IMR-90 (cell line): ENCODE data around the gene TPM2. TPM values are rescaled to one million over a fixed set of nuclear protein-coding genes. Genes with fewer than 3 reads are reported as not detected.

Source experiments
- ATAC-seq: fragments of 200-7000 bp; cut with Tn5 transposase; 2 replicates; pipeline ENCODE4 v1.9.1; 2020; ENCODE audit warnings: low read depth, mild to moderate bottlenecking, moderate library complexity
- BruUV-seq: library from RNA; stranded (reverse); fragments of 400-500 nt; replicated peaks from 2 replicates; lab custom pipeline; 2021; lab: Mats Ljungman, UMichigan
- CTCF ChIA-PET: fragments of 300-600 bp; formaldehyde crosslinking; extraction: SDS; loops from one replicate; lab custom pipeline; 2021; ENCODE audit warnings: antibody characterized with exemption; lab: Yijun Ruan, JAX
- POLR2A ChIA-PET: fragments of 300-600 bp; sonication (Branson Sonifier 250); formaldehyde crosslinking; loops from one replicate; lab custom pipeline; 2022; ENCODE audit warnings: antibody characterized with exemption; ENCODE audit not compliant: unreplicated experiment; lab: Charles Lee
- DNase-seq: peaks from one replicate; pipeline ENCODE4 v3.0.0; 2013
- H2AFZ ChIP-seq: replicated peaks from 2 replicates; pipeline ENCODE3; 2013; ENCODE audit warnings: low read length, mild to moderate bottlenecking; ENCODE audit not compliant: poor library complexity
- H2AK5ac ChIP-seq: 2 replicates; pipeline ENCODE4 v1.6.1; 2013; ENCODE audit warnings: low read depth, low read length, inconsistent platforms
- H2AK9ac ChIP-seq: replicated peaks from 2 replicates; pipeline ENCODE3; 2013; ENCODE audit warnings: mild to moderate bottlenecking, low read depth, low read length, moderate library complexity; ENCODE audit not compliant: poor library complexity
- H2BK120ac ChIP-seq: 2 replicates; pipeline ENCODE4 v1.6.1; 2013; ENCODE audit warnings: low read depth, low read length, inconsistent platforms
- H2BK15ac ChIP-seq: 3 replicates; pipeline ENCODE4 v1.6.1; 2013; ENCODE audit warnings: low read depth, low read length, inconsistent platforms
- H2BK20ac ChIP-seq: 2 replicates; pipeline ENCODE4 v1.6.1; 2013; ENCODE audit warnings: low read depth, mild to moderate bottlenecking, inconsistent platforms, low read length, moderate library complexity
- H2BK5ac ChIP-seq: 2 replicates; pipeline ENCODE4 v1.6.1; 2013; ENCODE audit warnings: mild to moderate bottlenecking, low read depth, low read length, inconsistent platforms; ENCODE audit not compliant: poor library complexity, severe bottlenecking
- H3K14ac ChIP-seq: replicated peaks from 2 replicates; pipeline ENCODE4 v1.6.1; 2013; ENCODE audit warnings: low read depth, low read length, inconsistent platforms
- H3K18ac ChIP-seq: 2 replicates; pipeline ENCODE4 v1.6.1; 2013; ENCODE audit warnings: low read depth, low read length, control low read depth
- H3K23ac ChIP-seq: 2 replicates; pipeline ENCODE4 v1.6.1; 2013; ENCODE audit warnings: low read depth, low read length, inconsistent platforms
- H3K27ac ChIP-seq: 2 replicates; pipeline ENCODE4 v1.5.1; 2013; ENCODE audit warnings: mild to moderate bottlenecking, control low read depth, low read length; ENCODE audit not compliant: insufficient read depth
- H3K27me3 ChIP-seq: 2 replicates; pipeline ENCODE4 v1.6.1; 2013; ENCODE audit warnings: low read length; ENCODE audit not compliant: control insufficient read depth, insufficient read depth
- H3K36me3 ChIP-seq: 2 replicates; pipeline ENCODE4 v1.6.1; 2013; ENCODE audit warnings: low read length, mixed read lengths; ENCODE audit not compliant: control insufficient read depth, insufficient read depth
- H3K4ac ChIP-seq: 2 replicates; pipeline ENCODE4 v1.6.1; 2013; ENCODE audit warnings: low read depth, low read length, inconsistent platforms
- H3K4me1 ChIP-seq: 2 replicates; pipeline ENCODE4 v1.6.1; 2013; ENCODE audit warnings: low read length, mixed read lengths; ENCODE audit not compliant: control insufficient read depth, insufficient read depth
- H3K4me2 ChIP-seq: 2 replicates; pipeline ENCODE4 v1.6.1; 2013; ENCODE audit warnings: low read depth, mild to moderate bottlenecking, control low read depth, low read length, moderate library complexity
- H3K4me3 ChIP-seq: 2 replicates; pipeline ENCODE4 v1.5.1; 2013; ENCODE audit warnings: low read depth, mild to moderate bottlenecking, control low read depth, low read length, moderate library complexity; ENCODE audit not compliant: insufficient read depth
- H3K56ac ChIP-seq: 2 replicates; pipeline ENCODE4 v1.6.1; 2013; ENCODE audit warnings: low read length, inconsistent platforms; ENCODE audit not compliant: insufficient read depth; ENCODE audit errors: extremely low read depth
- H3K79me1 ChIP-seq, 2 experiments: 2 replicates each; pipeline ENCODE4 v1.6.1; 2013; ENCODE audit warnings: low read length in 2 of 2, inconsistent platforms in 1 of 2, low read depth in 1 of 2
- H3K9ac ChIP-seq: 2 replicates; pipeline ENCODE4 v1.6.1; 2013; ENCODE audit warnings: low read depth, low read length, control low read depth
- H3K9me1 ChIP-seq: 2 replicates; pipeline ENCODE4 v1.6.1; 2013; ENCODE audit warnings: low read length, inconsistent platforms; ENCODE audit not compliant: insufficient read depth
- H3K9me3 ChIP-seq: 2 replicates; pipeline ENCODE4 v1.6.1; 2013; ENCODE audit warnings: low read length; ENCODE audit not compliant: control insufficient read depth, insufficient read depth
- H4K20me1 ChIP-seq: 2 replicates; pipeline ENCODE4 v1.6.1; 2013; ENCODE audit warnings: low read length, inconsistent platforms; ENCODE audit not compliant: insufficient read depth
- H4K5ac ChIP-seq: 2 replicates; pipeline ENCODE4 v1.6.1; 2013; ENCODE audit warnings: mild to moderate bottlenecking, low read depth, low read length, control low read depth
- H4K8ac ChIP-seq, 2 experiments: 2 replicates each; pipeline ENCODE4 v1.6.1; 2013; ENCODE audit warnings: low read depth in 2 of 2, low read length in 2 of 2, control low read depth in 1 of 2, inconsistent platforms in 1 of 2
- H4K91ac ChIP-seq: 2 replicates; pipeline ENCODE4 v1.6.1; 2013; ENCODE audit warnings: low read depth, low read length, inconsistent platforms; ENCODE audit not compliant: insufficient read depth
- BHLHE40 ChIP-seq: fragments of 150-350 bp; IDR thresholded peaks from 2 replicates; pipeline ENCODE4 v1.6.1; 2016; ENCODE audit warnings: mild to moderate bottlenecking, low read depth, low read length
- CHD1 ChIP-seq: IDR thresholded peaks from 2 replicates; pipeline ENCODE4 v1.6.1; 2012; ENCODE audit warnings: low read depth, low read length, improper control_type of control experiment
- FOS ChIP-seq: fragments of 150-350 bp; IDR thresholded peaks from 2 replicates; pipeline ENCODE4 v1.6.1; 2016; ENCODE audit warnings: low read depth, low read length
- NFE2L2 ChIP-seq: fragments of 150-350 bp; IDR thresholded peaks from 2 replicates; pipeline ENCODE4 v1.6.1; 2016; ENCODE audit warnings: low read depth, mild to moderate bottlenecking, low read length
- RAD21 ChIP-seq: IDR thresholded peaks from 2 replicates; pipeline ENCODE4 v1.6.1; 2012; ENCODE audit warnings: low read length, improper control_type of control experiment
- RCOR1 ChIP-seq: IDR thresholded peaks from 2 replicates; pipeline ENCODE4 v1.6.1; 2012; ENCODE audit warnings: mild to moderate bottlenecking, low read length, improper control_type of control experiment; ENCODE audit not compliant: insufficient replicate concordance
- WGBS, 2 experiments: methylation state at CpG; one replicate each; pipeline versions ENCODE4 v1.1.5 to v1.1.7; 2013; ENCODE audit warnings: missing lambda C conversion rate in 2 of 2; ENCODE audit not compliant: insufficient read length in 1 of 2; ENCODE audit errors: extremely low coverage in 2 of 2; 5-methylcytosine and 5-hydroxymethylcytosine counted together
- dilution Hi-C: fragments of 300-500 bp; cut with HindIII; formaldehyde crosslinking; loops from one replicate; pipeline ENCODE4 v1.14.3; 2018; ENCODE audit warnings: low sequenced_read_pairs; ENCODE audit not compliant: unreplicated experiment
- in situ Hi-C: fragments of 300-500 bp; cut with MboI; formaldehyde crosslinking; loops from 3 replicates; pipeline ENCODE4 v1.14.3; 2019; ENCODE audit warnings: low sequenced_read_pairs, inconsistent platforms, mixed read lengths
- intact Hi-C: fragments of 100-400 bp; cut with micrococcal nuclease; formaldehyde crosslinking; loops from 2 replicates; pipeline ENCODE4 v1.10.0; 2022
- polyA plus RNA-seq, 3 experiments: library from polyadenylated mRNA; depleted of rRNA; stranded (reverse); fragments of >200 nt; gene quantifications; 2 replicates each; pipeline ENCODE4 v1.2.3, GENCODE V29; 2012; ENCODE audit warnings: low replicate concordance in 1 of 3
- total RNA-seq: library from RNA; depleted of rRNA; stranded (reverse); fragments of >200 nt; gene quantifications from 2 replicates; pipeline ENCODE4 v1.2.3, GENCODE V29; 2012
- TF ChIP-seq, protein P1 (sequence below): fragments of 150-350 bp; IDR thresholded peaks from 2 replicates; pipeline ENCODE4 v1.6.1; 2016; ENCODE audit warnings: low read depth, mild to moderate bottlenecking, low read length, moderate library complexity, borderline replicate concordance

Gene TPM2
- total and polyA plus RNA-seq, 2 of the 4 experiments (the other 2 are of a cell fraction) = 960 to 2,500 TPM

DNA sequence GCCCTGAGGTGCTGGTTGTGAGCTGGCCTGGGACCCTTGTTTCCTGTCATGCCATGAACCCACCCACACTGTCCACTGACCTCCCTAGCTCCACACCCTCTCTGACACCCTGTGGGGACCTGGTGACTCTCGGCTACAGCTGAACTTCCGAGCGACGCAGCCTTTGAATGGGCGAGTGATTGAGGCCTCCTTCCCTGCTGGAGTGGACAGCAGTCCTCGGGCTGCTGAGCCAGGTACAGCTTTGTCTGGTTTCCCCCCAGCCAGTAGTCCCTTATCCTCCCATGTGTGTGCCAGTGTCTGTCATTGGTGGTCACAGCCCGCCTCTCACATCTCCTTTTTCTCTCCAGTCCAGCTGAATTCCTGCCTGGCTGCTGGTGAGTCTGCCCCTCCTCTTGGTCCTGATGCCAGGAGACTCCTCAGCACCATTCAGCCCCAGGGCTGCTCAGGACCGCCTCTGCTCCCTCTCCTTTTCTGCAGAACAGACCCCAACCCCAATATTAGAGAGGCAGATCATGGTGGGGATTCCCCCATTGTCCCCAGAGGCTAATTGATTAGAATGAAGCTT is 9.9 kb downstream of the TPM2 start:
- 0 out of 2 replicates have a peak overlapping the region, but pooled peaks have one; percentile 20 for H2BK120ac ChIP-seq
- peak overlapping the region; percentile 60 for H2AK9ac ChIP-seq
- peaks cover 47% of the 10 kb centered on the region for H3K9me1 ChIP-seq
- no TSS peak for BruUV-seq
- no peak overlapping the region for H3K9ac ChIP-seq
- H3K56ac ChIP-seq = no peak overlapping the region
- H4K8ac ChIP-seq = no peak overlapping the region
- no peak overlapping the region for H3K4me3 ChIP-seq
- no peak overlapping the region for H3K23ac ChIP-seq
- no peak overlapping the region for H3K18ac ChIP-seq
- no peak overlapping the region for H2AFZ ChIP-seq
- H3K36me3 ChIP-seq = peaks cover 35% of the 10 kb centered on the region
- peaks cover 13 to 48% of the 10 kb centered on the region in 2 experiments for H3K79me1 ChIP-seq
- no peak for DNase-seq
- dilution Hi-C loops (no loop called here), intact Hi-C loops (loop anchor here (1.0 to 10.0 kb wide), 3 partner anchors 11 to 75 kb away; partner anchors contain the start of genes ARHGEF39 and TESK1), in situ Hi-C loops (no loop called here)
- no peaks in the 10 kb centered on the region for H3K9me3 ChIP-seq
- TF ChIP-seq NFE2L2 = no peak
- TF ChIP-seq FOS = no peak
- no peak for TF ChIP-seq CHD1
- TF ChIP-seq RCOR1 = no peak
- no peak for TF ChIP-seq BHLHE40
- TF ChIP-seq RAD21 = no peak
- TF ChIP-seq, protein P1, sequence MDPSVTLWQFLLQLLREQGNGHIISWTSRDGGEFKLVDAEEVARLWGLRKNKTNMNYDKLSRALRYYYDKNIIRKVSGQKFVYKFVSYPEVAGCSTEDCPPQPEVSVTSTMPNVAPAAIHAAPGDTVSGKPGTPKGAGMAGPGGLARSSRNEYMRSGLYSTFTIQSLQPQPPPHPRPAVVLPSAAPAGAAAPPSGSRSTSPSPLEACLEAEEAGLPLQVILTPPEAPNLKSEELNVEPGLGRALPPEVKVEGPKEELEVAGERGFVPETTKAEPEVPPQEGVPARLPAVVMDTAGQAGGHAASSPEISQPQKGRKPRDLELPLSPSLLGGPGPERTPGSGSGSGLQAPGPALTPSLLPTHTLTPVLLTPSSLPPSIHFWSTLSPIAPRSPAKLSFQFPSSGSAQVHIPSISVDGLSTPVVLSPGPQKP = no peak
- ChIA-PET CTCF (interaction anchor here (1.6 kb wide), 1 partner anchor 19 kb away, joined by 8 read pairs; no protein-coding TSS in a partner anchor), POLR2A (interaction anchor here (1.0 to 2.7 kb wide), 4 partner anchors 10 to 49 kb away, joined by 4 to 25 read pairs (median 10); partner anchors contain the start of gene TPM2)
- peak overlapping the region; percentile 18; the same call in 1 of the 2 replicates for H4K91ac ChIP-seq
- H2AK5ac ChIP-seq = peak overlapping the region; percentile 36; the same call in 1 of the 2 replicates
- no peaks in the 10 kb centered on the region for H3K27me3 ChIP-seq
- H4K20me1 ChIP-seq = peaks cover 50% of the 10 kb centered on the region
- peak; percentile 9 for ATAC-seq
- peak overlapping the region; percentile 49 for H2BK5ac ChIP-seq
- H3K4me1 ChIP-seq = peaks cover 43% of the 10 kb centered on the region
- peak overlapping the region; percentile 43; the same call in 1 of the 3 replicates for H2BK15ac ChIP-seq
- H3K27ac ChIP-seq = no peak overlapping the region
- peak overlapping the region; percentile 12; the same call in 1 of the 2 replicates for H3K14ac ChIP-seq
- H4K5ac ChIP-seq = no peak overlapping the region; the same call in 1 of the 2 replicates
- 93% methylated on average over 2 of the region's 8 CpGs; no CpG with 5 or more reads in 1 of the 2 experiments for WGBS, 2 experiments
- peak overlapping the region; percentile 30 for H3K4ac ChIP-seq
- peak overlapping the region; percentile 57; the same call in 1 of the 2 replicates for H2BK20ac ChIP-seq
- H3K4me2 ChIP-seq = no peak overlapping the region
